ENCODE data around the gene TRAPPC14.
"Not testable (repeated sequence)": the region's sequence is repeated elsewhere in the genome, so short reads cannot be mapped to it uniquely, and the experiment has no call there.

The TRAPPC14 gene

DNA sequence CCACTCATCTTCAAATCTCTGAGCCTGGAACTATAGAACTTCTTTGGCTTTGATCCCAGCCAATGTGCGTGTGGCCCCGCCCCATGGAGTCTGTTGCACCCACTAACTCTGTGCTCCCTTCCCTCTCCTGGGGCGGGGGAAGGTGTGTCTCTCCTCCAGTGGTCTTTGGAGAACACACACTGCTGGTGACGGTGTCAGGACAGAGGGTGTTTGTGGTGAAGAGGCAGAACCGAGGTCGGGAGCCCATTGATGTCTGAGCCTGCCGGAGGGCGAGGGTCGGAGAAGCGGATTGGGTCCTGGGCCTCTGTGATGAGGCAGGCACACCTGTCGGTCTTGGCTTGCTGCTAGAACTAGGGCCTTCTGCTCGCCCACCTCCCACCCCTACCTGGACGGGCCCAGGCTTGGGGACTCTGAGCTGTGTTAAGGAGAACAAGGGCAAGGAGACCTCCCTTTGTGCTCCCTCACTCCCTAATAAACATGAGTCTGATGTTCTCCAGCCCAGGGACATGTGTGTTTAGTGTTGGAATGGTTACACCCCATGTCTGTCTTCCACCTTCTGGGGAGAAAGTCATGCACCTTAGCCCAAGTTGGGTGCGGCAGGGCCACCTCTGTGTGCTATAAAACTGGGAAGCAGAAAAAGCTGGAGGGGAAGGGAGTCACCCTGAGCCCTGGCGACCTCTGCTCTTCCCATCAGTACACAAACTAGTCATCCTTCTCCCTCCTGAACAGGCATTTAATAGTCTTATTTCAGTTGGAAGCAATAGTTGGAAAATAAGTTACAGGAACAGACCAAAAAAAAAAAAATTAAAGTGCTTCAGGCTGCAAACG, 4.6 kb downstream of the TRAPPC14 start:
- no peak for DNase-seq

DNA sequence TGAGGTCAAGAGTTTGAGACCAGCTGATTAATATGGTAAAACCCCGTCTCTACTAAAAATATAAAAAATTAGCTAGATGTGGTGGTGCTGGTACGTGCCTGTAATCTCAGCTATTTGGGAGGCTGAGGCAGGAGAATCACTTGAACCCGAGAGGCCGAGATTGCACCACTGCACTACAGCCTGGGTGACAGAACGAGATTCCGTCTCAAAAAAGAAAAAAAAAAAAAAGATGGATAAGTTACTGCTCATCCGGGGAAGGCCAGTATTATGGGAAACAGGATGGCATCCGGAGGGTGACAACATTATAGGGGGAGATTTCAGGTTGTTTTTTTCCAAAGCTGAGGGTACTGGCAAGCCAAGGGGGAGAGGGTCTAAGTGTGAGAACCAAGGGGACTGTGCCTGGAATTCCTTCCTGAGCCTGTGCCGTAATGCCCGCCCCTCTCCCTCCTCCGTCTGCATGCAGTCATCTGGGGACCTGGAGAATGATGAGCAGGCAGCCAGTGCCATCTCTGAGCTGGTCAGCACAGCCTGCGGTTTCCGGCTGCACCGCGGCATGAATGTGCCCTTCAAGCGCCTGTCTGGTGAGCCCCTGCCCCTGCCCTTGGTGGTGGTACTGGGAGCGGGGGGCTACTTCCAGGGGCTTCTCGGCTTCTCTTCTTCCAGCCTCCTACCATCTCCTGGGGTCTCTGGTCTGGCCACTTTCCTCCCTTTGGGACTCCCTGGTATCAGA, 5.4 kb downstream of the TRAPPC14 start:
- no peak for DNase-seq

DNA sequence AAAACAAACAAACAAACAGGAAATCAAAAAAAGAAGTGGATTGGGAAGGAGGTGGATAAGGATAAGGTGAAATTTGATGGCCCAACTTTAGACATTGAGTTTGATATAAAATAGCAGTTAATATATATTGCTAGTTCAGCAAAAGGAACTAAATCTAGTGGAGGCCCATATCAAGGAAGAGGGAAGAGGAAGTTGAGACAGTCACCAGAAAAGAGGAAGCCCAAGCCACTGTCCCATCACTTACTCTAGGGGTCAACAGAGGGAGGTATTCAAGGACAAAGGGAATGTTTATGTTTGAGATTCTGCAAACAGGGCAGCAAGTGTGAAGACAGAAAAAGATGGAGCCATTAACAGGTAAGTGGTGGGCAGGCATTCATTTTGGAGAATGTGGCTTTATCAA, 6.1 kb downstream of the TRAPPC14 start:
- DNase-seq, result no peak

DNA sequence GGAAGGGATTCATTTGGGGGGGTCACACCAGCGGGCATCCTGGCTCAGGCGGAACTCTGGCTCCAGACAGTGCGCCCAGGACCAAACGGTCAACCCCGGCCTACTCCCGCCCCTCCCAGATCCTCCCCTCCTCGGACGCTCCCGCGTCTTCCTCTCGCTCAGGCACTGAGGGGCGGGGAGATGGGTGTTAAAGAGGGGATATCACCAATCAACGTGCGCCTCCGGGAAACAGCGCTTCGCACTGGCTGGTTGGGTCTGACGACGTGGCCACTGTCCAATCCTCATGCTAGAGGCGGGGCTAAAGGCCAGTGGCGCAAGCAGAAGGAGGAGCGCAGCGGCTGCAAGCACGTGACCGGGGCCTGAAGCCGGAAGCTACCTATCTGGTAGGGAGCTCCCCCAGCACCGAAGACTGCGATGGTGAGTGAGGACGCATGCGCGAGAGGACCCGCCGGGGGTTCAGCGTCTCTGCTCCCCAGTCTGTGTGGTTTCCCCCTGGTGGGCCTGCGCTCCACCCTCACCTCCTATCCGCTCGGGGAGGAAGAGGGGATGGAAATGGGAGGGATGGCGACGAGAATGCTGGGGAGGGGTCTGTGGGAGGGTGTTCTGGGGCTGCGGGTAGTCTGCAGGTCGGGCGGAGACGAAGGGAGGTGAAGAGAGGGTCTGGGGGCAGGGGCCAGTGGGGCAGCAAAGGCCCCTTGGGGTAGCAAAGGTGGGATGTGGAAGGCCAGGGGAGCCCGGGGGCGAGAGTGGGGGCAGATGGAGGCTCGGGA, 9.8 kb downstream of the TRAPPC14 start, which contains the start of gene LAMTOR4:
Gene LAMTOR4 (plus strand): TSS at position 360 of the 770 bp plus-strand sequence. CDS start 55 bp downstream, at position 415.
- DNase-seq, result peak; percentile 87

DNA sequence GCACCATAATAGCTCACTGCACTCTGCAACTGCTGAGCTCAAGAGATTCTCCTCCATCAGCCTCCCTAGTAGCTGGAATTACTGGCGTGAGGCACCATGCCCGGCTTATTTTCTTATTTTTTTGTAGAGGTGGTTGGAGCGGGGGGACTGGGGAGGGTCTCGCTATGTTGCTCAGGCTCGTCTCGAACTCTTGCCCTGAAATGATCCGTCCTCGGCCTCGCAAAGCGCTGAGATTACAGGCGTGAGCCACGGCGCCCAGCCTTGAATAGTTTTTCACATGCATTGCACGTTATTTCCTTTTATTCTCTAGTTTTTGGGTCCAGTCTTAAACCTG, 10.3 kb downstream of the TRAPPC14 start:
- no peak for DNase-seq

DNA sequence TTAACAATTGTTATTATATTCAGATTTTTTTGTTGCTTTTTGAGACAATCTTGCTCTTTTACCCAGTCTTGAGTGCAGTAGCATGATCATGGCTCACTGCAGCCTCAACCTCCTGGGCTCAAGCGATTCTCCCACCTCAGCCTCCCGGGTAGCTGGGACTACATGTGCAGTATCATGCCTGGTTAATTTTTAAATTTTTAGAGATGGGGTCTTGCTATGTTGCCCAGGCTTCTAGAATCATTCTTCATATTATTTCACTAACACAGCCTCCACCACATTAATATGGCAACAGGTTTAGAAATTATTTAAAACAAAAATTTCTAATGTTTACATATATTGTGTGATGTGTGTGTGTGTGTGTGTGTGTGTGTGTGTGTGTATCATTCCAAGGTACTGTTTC, 11.2 kb downstream of the TRAPPC14 start:
- DNase-seq, result no peak

DNA sequence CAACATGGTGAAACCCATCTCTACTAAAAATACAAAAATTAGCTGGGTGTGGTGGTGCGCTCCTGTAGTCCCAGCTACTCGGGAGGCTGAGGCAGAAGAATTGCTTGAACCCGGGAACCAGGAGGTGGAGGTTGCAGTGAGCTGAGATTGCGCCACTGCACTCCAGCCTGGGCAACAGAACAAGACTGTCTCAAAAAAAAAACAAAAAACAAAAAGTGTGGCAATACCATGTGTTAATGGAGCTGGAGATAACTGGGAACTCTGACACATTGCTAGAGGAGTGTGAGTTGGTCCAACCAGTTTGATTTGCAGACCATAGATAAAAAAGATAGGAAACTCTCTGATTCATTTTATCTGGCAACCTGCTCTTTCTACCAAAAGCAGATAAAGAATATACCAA, 12.2 kb downstream of the TRAPPC14 start:
- DNase-seq, result not testable (repeated sequence)

DNA sequence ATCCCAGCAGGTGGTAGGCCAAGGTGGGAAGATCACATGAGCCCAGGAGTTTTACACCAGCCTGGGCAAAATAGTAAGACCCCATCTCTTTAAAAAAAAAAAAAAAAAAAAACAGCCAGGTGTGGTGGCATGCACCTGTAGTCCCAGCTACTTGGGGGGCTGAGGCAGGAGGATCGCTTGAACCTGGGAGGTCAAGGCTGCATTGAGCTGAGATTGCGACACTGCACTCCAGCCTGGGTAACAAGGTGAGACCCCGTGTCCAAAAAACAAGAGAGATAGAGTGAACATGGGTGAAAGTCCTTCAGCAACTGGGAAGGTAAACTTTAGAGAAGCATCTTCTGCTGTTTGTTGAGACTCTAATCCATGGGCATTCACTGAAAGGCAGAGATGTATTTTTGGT, 16.1 kb downstream of the TRAPPC14 start:
- no peak for DNase-seq

DNA sequence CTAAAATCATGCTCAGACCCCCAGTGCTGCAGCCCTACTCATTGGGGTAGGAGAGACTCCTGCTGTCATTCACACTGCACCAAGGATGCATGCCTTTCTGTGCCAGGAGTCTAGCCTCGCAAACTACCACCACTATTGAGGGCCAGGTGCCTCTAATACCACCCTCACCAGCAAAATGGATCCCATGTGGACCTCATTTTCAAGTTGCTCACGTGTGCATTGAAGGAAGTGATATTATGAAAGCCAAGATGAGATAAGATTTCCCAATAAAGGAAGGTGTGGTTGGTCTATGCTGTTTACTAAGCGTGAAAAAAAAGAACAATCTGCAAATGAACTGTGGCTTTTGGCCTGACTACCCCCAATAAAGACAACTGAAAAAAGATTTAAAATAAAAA, 17.0 kb downstream of the TRAPPC14 start:
- DNase-seq, result no peak

DNA sequence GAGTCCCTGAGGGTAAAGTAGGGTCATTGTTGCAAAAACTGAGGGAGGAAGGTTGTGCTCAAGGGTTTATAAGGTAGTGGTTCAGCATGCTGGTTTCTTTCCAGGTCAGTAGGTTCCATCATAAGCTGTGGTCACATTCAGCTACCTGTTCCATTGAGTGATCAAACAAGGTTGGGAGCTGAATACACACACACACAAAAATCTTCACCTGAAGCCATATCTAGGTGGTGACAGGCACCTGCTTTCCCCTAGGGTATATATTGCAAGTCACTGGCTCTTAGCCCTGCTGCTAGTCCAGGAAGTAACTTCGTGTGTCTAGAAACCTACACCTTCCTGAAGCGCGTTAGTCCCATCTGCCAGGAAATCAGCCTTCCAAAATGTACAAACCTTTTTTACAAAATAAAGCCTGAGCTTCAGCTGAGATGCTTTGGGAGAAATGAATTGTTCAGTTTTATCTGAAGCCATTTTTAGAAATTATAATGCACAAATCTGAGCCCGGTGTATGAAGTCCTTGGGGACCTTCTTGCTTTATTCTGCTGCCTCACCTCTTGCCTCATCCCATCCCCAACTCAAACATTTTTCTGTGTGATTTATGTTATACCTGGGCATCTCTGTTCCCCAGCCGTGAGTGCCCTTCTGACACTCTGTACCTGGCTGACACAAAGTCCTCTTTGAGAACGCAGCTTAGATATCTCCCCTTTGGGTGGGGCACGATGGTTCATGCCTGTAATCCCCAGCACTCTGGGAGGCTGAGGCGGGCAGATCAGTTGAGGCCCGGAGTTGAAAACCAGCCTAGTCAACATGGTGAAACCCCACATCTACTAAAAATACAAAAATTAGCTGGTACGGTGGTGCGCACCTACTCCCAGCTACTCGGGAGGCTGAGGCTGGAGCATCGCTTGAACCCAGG, 20.4 kb downstream of the TRAPPC14 start:
- DNase-seq, result no peak

DNA sequence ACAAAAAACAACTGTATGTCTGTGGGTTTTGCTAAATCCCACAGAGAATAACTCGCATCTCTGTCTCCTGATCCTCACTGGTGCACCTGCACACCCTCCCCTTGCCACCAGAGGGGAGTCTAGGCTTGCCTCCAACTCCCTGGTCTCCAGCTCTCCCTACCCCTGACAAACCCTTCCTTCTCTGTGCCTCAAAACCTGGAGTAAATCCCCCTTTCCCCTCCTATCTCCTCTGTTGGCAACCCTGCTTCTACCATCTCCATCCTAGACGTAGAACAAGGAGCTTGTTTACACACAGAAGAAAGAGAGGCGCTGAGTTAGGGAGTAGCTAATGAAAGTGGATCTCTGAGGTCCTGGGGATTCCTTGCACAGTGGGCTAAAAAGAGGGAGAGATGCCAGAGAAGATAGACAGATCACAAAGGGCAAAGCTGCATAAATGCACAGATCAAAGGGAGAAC, 25.8 kb downstream of the TRAPPC14 start:
- no peak for DNase-seq

DNA sequence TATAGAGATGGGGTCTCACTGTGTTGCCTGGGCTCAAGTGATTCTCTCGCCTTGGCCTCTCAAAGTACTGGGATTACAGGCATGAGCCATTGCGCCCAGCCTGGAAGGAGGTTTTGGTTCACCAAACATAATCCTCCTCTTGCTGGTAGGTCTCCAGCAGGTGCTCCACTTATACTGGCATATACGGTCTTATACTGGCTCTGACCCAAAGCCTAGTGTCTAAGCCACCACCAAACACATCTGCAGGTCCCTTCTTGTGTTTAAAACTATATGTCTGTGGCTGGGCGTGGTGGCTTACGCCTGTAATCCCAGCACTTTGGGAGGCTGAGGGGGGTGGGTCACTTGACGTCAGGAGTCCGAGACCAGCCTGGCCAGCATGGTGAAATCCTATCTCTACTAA, 26.4 kb downstream of the TRAPPC14 start:
- no peak for DNase-seq

DNA sequence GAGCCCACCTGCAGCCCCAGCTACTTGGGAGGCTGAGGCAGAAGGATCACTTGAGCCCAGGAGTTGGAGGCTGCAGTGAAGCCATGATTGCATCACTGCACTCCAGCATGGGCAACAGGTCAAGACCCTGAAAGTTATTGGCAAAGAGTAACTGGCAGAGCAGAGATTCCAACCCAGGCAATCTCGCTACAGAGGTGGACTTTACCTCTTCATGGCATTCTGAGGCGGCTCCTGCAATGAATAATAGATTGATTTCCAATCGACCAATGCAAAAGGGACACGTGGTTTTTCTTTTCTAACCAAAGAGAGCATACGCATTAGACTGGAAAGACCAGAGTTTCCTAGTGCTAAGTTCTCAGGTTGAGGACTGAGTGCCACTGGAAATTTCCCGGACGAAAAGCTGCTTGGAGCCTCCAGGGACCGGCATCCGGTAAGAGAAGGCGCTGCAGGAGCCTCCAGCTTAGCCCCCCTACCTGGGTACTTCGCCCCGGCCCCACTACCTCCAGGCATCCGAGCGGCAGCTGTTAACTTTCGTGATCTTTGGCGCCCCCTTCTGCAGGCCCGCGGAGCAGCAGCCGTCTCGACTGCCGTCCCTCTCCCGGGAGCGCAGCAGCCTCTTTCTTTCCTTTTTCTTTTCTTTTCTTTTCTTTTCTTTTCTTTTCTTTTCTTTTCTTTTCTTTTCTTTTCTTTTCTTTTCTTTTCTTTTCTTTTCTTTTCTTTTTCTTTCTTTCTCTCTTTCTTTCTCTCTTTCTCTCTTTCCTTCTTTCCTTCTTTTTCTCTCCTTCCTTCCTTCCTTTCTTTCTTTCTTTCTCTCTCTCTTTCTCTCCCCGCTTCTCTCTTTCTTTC, 27.7 kb downstream of the TRAPPC14 start:
- DNase-seq, result peak; percentile 44

DNA sequence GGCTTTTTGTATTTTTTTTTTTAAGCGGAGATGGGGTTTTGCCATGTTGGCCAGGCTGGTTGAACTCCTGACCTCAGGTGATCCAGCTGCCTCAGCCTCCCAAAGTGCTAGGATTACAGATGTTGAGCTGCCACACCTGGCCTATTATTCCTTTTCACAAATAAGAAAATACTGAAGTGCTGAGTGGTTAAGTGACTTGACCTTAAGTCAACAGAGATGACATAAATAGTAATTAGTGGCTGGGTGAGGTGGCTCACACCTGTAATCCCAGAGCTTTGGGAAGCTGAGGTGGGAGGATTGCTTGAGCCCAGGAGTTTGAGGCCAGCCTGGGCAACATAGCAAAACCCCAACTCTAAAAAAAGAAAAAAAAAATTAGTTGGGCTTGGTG, 28.3 kb downstream of the TRAPPC14 start:
- DNase-seq, result not testable (repeated sequence)

DNA sequence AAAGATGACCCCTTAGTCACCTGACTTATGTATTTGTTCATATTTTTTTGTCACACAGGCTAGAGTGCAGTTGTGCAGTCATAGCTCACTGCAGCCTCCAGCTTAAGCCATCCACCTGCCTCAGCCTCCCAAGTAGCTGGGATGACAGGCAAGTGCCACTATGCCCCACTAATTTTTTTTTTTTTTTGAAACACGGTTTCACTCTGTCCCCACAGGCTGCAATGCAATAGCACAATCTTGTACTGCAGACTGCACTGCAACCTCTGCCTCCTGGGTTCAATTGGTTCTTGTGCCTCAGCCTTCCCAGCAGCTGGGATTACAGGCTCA, 29.9 kb downstream of the TRAPPC14 start:
- no peak for DNase-seq

DNA sequence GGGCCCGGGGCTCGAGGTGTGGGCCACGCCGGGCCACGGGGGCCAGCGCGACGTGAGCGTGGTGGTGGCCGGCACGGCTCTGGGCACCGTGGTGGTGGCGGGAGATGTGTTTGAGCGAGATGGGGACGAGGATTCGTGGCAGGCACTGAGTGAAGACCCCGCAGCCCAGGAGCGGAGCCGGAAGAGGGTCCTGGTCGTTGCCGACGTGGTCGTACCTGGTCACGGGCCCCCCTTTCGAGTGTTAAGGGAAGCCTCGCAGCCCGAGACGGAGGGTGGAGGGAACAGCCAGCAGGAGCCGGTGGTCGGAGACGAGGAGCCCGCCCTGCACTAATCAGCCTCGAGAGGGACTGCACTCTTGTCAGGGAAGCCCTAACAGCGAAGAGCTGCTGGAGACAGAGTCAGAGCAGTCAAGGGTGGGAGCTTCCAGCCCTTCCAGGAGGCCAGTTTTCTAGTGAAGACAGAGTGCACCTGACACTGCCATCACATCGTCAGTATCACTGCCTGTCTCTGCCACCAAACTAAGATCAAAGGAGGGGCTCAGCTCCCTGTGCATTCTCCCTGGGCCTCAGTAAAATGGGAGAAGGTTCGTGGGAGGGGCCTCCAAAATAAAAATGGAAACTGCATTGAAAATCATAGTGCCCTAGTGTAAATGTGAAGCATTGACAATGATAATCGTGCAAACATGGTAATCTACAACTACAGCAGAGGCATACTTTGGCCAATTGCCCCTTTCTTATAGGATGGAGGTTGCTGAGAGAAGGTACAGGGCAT, 30.5 kb downstream of the TRAPPC14 start:
- no peak for DNase-seq

DNA sequence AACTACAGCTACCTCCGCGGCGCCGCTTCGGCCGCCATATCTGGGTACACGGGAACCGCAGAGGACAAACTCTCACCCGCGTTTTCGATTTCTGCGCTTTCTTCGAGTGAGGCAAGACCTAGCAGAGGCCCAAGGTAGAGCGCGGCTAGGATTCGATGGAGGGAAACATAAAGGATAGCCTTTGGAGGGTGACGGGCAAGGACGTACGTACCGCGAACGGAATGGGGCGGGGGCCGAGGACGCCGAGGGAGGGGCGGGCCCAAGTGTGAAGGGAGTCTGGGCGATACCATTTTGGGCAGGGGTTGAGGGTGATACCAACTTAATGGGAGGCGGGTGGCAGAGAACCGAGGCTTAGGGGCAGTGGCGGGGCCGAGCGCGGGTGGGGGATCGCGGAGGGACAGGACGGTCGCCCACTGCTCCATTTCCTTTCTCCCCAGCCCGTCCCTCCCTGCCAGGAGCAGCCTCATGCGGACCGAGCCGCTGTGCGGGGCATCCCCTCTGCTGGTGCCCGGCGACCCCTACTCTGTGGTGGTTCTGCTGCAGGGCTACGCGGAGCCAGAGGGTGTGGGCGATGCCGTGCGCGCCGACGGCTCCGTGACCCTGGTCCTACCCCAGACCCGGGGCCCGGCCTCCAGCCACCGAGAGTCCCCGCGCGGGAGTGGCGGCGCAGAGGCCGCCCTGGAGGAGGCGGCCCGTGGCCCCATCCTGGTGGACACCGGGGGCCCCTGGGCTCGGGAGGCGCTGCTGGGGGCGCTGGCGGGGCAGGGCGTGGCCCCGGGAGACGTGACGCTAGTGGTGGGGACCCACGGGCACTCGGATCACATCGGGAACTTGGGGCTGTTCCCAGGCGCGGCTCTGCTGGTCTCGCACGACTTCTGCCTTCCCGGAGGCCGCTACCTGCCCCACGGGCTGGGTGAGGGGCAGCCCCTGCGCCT, 31.3 kb downstream of the TRAPPC14 start, which contains the start of gene MBLAC1:
Gene MBLAC1 (plus strand): TSS at position 37 of the 935 bp plus-strand sequence. CDS start 429 bp downstream, at position 466.
- DNase-seq, result peak; percentile 68

DNA sequence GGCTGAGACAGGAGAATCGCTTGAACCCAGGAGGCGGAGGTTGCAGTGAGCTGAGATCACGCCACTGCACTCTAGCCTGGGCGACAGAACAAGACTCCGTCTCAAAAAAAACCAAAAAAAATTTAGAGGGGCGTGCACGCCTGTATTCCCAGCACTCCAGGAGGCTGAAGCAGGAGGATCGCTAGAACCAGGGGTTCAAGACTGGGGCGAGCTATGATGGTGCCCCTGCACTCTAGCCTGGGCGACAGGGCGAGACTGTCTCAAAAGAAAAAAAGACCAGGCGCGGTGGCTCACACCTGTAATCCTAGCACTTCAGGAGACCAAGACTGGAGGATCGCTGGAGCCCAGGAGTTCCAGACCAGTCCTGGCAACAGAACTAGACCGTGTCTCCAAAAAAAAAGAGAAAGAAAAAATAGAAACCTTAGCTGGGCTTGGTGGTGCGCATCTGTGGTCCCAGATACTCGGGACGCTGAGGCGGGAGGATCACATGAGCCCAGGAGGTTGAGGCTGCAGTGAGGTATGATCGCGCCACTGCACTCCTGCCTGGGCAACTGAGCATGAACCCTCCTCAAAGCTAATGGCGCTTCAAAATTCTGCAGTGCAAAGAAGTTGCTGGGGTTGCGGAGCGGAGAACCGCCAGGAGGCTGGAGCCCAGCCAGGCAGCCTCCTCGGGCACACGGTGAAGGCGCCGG, 32.1 kb downstream of the TRAPPC14 start:
- DNase-seq, result no peak
